Measurements from ENCODE around the gene FBXO15. TPM values are rescaled to one million over a fixed set of nuclear protein-coding genes. Genes with fewer than 3 reads are reported as not detected.
A peak's percentile ranks its signal among the peaks of the same experiment; 100 is the strongest.

Gene FBXO15
- total RNA-seq, 1 donor from 2014 or later: 2.0 TPM

DNA sequence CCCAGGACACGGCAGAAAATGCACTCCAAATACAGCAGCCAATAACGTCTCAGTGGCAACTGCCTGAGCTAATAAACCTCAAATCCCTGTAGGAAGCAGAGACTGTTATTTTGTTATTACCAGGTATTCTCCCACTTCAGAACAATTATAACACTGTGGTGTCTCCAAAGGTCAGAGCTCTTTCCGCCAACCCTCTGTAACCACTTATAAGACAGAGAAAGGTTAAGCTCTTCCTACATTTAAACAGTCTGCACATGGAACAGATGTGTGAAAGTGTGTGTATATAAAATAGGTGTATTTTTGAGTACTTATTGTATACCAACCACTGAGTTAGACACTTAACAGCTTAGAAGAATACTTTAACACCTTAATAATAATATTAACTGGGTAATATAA is 64.1 kb downstream of the FBXO15 start:
- Histone ChIP-seq H3K36me3 (ENCODE audit: control insufficient read depth, insufficient read depth, low read length) (no peaks in the 10 kb centered on the region), H3K27me3 (ENCODE audit: control insufficient read depth, insufficient read depth, low read length) (no peaks in the 10 kb centered on the region), H3K4me3 (ENCODE audit: low read depth, low read length) (no peak overlapping the region)
- TF ChIP-seq, protein P1, sequence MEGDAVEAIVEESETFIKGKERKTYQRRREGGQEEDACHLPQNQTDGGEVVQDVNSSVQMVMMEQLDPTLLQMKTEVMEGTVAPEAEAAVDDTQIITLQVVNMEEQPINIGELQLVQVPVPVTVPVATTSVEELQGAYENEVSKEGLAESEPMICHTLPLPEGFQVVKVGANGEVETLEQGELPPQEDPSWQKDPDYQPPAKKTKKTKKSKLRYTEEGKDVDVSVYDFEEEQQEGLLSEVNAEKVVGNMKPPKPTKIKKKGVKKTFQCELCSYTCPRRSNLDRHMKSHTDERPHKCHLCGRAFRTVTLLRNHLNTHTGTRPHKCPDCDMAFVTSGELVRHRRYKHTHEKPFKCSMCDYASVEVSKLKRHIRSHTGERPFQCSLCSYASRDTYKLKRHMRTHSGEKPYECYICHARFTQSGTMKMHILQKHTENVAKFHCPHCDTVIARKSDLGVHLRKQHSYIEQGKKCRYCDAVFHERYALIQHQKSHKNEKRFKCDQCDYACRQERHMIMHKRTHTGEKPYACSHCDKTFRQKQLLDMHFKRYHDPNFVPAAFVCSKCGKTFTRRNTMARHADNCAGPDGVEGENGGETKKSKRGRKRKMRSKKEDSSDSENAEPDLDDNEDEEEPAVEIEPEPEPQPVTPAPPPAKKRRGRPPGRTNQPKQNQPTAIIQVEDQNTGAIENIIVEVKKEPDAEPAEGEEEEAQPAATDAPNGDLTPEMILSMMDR (IDR thresholded peaks at IDR 0.05; ENCODE audit: insufficient read depth, low read length, poor library complexity, severe bottlenecking): no peak
- no peak for DNase-seq (ENCODE audit: low read depth)

- TF ChIP-seq, protein P1 (IDR thresholded peaks at IDR 0.05; ENCODE audit: insufficient read depth, low read length, poor library complexity, severe bottlenecking): no peak
- H3K27me3 ChIP-seq (ENCODE audit: control insufficient read depth, insufficient read depth, low read length): no peaks in the 10 kb centered on the region
- H3K36me3 ChIP-seq (ENCODE audit: control insufficient read depth, insufficient read depth, low read length): no peaks in the 10 kb centered on the region
- no peak for DNase-seq (ENCODE audit: low read depth)
- no peak overlapping the region for H3K4me3 ChIP-seq (ENCODE audit: low read depth, low read length)
Measured at GRCh38 chr18:74082742-74083556, 64.7 kb downstream of the FBXO15 start.

DNA sequence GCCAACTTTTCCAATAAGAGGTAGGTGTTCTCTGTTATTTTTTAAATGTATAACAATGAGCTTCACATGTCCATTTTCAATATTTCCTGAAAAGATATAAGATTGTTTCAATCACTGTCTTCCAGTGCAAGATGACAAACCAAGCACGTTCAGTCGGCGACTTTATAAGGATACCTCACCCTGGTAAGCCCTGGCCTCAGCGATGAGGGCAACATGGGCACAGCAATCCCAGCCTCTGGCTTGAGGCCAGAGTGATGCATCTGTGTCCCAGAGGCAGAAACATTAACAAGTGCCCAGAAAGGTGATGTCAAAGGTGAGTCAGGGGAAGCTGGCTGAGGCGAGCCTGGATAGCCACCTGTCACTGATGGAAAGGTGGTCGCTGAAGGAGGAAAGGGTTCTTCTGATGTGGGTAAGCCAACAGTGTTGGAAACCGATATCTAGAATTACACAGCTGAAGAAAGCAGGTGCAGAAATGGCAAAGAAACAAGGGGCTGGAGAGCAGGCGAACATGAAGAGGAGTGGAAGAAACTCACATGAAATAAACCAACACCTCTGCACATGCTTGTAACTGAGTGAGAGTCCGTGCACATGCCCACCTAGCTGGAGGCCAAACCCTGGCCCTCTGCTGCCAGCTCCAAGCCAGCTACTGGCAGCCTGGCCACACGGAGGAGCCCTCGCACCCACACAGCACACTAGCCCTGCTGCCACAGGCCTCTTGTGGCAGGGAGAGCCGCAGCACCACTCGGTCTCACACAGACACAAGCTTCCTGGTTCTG is 65.5 kb downstream of the FBXO15 start:
- no peak for DNase-seq (ENCODE audit: low read depth)
- H3K4me3 ChIP-seq (ENCODE audit: low read depth, low read length): no peak overlapping the region
- TF ChIP-seq, protein P1 (IDR thresholded peaks at IDR 0.05; ENCODE audit: insufficient read depth, low read length, poor library complexity, severe bottlenecking): peak; percentile 61
- H3K27me3 ChIP-seq (ENCODE audit: control insufficient read depth, insufficient read depth, low read length): no peaks in the 10 kb centered on the region
- H3K36me3 ChIP-seq (ENCODE audit: control insufficient read depth, insufficient read depth, low read length): no peaks in the 10 kb centered on the region

GRCh38 chr18:74078257-74078656 is 69.4 kb downstream of the FBXO15 start:
- DNase-seq (ENCODE audit: low read depth): no peak
- no peaks in the 10 kb centered on the region for H3K27me3 ChIP-seq (ENCODE audit: control insufficient read depth, insufficient read depth, low read length)
- H3K4me3 ChIP-seq (ENCODE audit: low read depth, low read length): no peak overlapping the region
- H3K36me3 ChIP-seq (ENCODE audit: control insufficient read depth, insufficient read depth, low read length): no peaks in the 10 kb centered on the region
- TF ChIP-seq, protein P1 (IDR thresholded peaks at IDR 0.05; ENCODE audit: insufficient read depth, low read length, poor library complexity, severe bottlenecking): no peak

DNA sequence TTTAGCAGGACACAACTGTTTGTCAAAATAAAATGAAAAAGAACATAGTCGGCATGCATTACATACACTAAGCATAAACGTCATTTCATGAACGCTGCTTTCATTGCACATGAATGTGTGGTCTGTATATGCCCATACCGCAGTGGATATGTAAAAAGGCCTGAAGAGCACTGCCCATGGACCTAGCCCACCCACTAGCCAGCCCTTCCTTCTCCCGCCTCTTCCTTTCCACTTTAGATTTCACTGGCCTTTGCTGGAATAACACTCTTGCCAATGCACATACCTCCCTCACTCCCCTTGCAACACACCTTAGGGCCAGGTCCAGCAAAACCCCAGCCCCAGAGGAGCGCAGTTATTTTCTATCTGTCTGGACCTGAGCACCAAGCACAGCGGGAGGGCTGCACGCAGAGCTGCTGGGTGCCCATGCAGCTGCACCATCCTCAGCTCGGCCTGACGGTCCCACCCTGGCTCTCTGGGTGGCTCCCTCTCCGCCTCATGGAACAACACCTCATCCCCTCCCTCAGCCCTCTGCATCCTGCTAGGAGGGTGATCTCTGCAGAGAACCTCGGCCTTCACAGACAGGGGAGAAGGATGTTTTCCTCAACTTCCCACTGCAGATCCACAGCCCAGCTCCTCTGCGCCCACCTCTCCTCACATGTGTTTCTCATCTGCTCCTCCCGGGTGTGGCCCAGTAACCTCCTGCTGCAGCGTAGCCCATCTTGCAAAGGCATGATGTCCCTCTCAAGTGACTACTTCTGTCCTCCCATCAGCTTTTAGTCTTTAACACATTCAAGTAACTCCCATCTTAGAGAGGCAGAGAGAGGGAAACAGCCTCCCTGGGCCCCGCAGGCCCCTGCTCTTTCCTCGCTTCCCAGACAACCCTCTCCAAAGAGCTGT is 72.7 kb downstream of the FBXO15 start:
- Histone ChIP-seq H3K36me3 (ENCODE audit: control insufficient read depth, insufficient read depth, low read length) (no peaks in the 10 kb centered on the region), H3K27me3 (ENCODE audit: control insufficient read depth, insufficient read depth, low read length) (no peaks in the 10 kb centered on the region), H3K4me3 (ENCODE audit: low read depth, low read length) (no peak overlapping the region)
- DNase-seq (ENCODE audit: low read depth): no peak
- TF ChIP-seq, protein P1 (IDR thresholded peaks at IDR 0.05; ENCODE audit: insufficient read depth, low read length, poor library complexity, severe bottlenecking): no peak
